DMS114 treated with DMSO at 0.1 percent for 48 hours (cell line): Measurements from ENCODE around the gene ARCN1.
"Not testable (repeated sequence)": the region's sequence is repeated elsewhere in the genome, so short reads cannot be mapped to it uniquely, and the experiment has no call there.

Source experiments
- DNase-seq: peaks from one replicate; lab custom pipeline; 2025; ENCODE audit not compliant: unreplicated experiment; lab: John Stamatoyannopoulos, UW

The ARCN1 gene

GRCh38 chr11:118605116-118605867 is 33.1 kb downstream of the ARCN1 start:
- no peak for DNase-seq

- no peak for DNase-seq
Measured at GRCh38 chr11:118606157-118606843, 34.1 kb downstream of the ARCN1 start.

GRCh38 chr11:118606844-118607228 is 34.6 kb downstream of the ARCN1 start:
- DNase-seq = no peak

- DNase-seq = peak; percentile 29
Measured at GRCh38 chr11:118607401-118608359, 35.5 kb downstream of the ARCN1 start, which contains the start of gene PHLDB1. PHLDB1 (plus strand) TSS chr11:118607615; CDS start chr11:118613837, 6,222 bp downstream.

- no peak for DNase-seq
Measured at GRCh38 chr11:118608360-118609227, 36.4 kb downstream of the ARCN1 start.

- DNase-seq = no peak
Measured at GRCh38 chr11:118609380-118610224, 37.4 kb downstream of the ARCN1 start.

- DNase-seq = no peak
Measured at GRCh38 chr11:118610225-118610772, 38.1 kb downstream of the ARCN1 start.

- no peak for DNase-seq
Measured at GRCh38 chr11:118610773-118611432, 38.7 kb downstream of the ARCN1 start.

- not testable (repeated sequence) for DNase-seq
Measured at GRCh38 chr11:118611433-118611795, 39.2 kb downstream of the ARCN1 start.

GRCh38 chr11:118612378-118612777 is 40.2 kb downstream of the ARCN1 start:
- no peak for DNase-seq

- no peak for DNase-seq
Measured at GRCh38 chr11:118614511-118614910, 42.3 kb downstream of the ARCN1 start.

- DNase-seq = no peak
Measured at GRCh38 chr11:118615282-118615975, 43.2 kb downstream of the ARCN1 start.

- DNase-seq = no peak
Measured at GRCh38 chr11:118615976-118616371, 43.8 kb downstream of the ARCN1 start.

GRCh38 chr11:118618115-118618990 is 46.1 kb downstream of the ARCN1 start:
- no peak for DNase-seq

- no peak for DNase-seq
Measured at GRCh38 chr11:118618991-118619375, 46.8 kb downstream of the ARCN1 start.

- no peak for DNase-seq
Measured at GRCh38 chr11:118619444-118620197, 47.4 kb downstream of the ARCN1 start.
